GM21515 (cell line): Measurements from ENCODE around the gene ATXN10.
A peak's percentile ranks its signal among the peaks of the same experiment; 100 is the strongest.
"Not testable (repeated sequence)": the region's sequence is repeated elsewhere in the genome, so short reads cannot be mapped to it uniquely, and the experiment has no call there.

Source experiments
- ATAC-seq: cut with Tn5 transposase; IDR thresholded peaks from one replicate; pipeline ENCODE4 v1.9.1; 2021; ENCODE audit not compliant: unreplicated experiment

ATXN10 gene, protein sequence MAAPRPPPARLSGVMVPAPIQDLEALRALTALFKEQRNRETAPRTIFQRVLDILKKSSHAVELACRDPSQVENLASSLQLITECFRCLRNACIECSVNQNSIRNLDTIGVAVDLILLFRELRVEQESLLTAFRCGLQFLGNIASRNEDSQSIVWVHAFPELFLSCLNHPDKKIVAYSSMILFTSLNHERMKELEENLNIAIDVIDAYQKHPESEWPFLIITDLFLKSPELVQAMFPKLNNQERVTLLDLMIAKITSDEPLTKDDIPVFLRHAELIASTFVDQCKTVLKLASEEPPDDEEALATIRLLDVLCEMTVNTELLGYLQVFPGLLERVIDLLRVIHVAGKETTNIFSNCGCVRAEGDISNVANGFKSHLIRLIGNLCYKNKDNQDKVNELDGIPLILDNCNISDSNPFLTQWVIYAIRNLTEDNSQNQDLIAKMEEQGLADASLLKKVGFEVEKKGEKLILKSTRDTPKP

DNA sequence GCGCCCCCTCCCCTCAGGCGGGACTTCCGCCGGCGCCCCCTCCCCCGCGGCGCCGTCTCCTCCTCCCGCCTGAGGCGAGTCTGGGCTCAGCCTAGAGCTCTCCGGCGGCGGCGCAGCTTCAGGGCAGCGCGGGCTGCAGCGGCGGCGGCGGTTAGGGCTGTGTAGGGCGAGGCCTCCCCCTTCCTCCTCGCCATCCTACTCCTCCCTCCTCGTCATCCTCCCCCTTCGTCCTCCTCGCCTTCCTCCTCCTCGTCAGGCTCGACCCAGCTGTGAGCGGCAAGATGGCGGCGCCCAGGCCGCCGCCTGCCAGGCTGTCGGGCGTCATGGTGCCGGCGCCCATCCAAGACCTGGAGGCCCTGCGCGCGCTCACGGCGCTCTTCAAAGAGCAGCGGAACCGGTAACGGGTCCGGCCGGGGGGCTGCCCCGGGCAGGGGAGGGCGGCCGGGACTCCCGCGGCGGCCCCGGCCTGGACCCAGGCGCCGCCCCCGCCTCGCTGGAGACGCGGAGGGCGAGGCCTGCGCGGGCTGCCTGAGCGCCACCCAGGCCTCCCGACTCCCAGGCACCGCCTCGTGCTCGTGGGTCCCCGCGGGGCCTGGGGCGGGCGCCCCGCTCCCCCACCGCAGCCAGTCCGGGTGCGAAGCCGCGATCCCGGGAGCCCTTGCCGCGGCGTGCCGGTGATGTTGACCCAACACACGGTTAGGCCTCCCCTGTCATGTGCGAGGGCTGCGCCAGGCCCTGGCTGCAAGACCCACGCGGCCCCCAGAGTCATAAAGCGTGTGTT is at the start of gene ATXN10:
ATXN10 (plus strand) TSS at position 52 of the 781 bp plus-strand sequence; CDS start at position 282, 230 bp downstream.
- peak; percentile 53 for ATAC-seq

DNA sequence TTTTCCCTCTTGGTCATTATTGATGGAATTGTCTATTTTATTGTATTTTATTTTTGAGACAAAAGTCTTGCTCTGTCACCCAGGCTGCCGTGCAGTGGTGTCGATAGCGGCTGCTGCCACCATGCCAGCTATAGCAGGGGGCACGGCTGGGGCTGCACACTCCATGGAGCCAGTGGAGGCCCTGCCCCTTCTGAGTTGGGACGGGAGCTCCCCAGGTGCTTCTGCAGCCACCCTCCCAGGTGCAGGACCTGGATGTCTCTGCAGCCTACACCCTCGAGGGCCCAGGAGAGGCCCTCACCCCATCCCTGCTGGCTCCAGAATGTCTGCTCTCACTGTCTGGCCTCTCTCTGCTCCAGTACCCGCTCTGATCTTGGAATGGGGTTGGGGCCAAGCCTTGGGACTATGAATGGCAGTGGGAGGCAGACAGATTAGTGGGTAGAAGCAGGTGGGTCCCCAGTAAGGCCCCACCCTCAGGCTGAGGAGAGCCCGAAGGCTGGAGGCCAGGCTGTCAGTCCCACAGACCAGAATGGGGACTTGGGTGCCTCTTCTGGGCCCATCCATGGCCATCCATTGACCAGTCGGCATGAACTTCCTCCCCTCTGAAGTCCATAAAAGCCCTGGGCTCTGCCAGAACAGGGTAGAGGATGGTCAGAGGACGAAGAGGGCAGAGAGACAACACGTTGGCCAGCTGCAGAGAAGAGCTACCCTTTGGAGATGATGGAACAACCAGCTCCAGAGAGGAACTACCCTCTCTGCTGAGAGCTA is 49.6 kb upstream of the ATXN10 start:
- ATAC-seq: no peak

DNA sequence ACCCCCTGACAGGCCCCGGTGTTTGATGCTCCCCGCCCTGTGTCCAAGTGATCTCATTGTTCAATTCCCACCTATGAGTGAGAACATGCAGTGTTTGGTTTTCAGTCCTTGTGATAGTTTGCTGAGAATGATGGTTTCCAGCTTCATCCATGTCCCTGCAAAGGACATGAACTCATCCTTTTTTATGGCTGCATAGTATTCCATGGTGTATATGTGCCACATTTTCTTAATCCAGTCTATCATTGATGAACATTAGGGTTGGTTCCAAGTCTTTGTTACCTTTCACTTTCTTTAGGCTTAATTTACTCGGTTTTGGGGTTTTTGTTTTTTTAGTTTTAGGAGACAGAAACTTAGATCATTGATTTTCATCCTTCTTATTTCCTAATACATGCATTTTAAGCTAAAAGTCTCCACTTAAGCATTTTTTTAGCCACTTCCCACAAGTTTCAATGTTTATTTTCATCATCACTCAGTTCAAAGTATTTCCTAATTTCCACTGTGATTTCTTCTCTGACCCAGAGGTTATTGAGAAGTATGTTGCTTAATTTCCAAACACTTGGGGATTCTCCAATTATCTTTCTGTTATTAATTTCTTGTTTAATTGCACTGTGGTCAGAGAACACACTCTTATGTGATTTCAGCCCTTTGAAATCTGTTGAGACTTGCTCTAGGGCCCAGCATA is 48.0 kb upstream of the ATXN10 start:
- not testable (repeated sequence) for ATAC-seq

DNA sequence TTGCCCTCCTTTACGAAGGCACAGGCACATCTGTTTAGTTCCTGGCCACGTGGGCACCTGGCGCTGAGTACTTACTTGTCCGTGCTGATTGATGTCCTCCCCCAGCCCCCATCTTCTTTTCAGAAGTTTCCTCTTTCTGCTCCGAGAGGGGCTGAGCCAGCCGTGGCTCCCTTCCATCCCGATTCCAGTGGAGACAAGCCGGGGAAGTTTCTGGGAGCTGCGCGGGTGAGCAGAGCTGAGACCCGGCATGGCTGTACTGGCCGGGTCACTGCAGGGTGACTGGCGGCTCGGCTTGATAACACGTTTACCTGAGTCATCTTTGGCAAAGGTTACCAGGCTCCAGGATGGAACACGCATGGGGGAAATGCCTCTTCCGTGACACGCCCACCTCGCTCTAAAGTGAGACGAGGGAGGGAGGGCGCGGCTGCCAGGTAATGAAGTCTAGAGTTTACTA is 45.4 kb upstream of the ATXN10 start:
- ATAC-seq: no peak

DNA sequence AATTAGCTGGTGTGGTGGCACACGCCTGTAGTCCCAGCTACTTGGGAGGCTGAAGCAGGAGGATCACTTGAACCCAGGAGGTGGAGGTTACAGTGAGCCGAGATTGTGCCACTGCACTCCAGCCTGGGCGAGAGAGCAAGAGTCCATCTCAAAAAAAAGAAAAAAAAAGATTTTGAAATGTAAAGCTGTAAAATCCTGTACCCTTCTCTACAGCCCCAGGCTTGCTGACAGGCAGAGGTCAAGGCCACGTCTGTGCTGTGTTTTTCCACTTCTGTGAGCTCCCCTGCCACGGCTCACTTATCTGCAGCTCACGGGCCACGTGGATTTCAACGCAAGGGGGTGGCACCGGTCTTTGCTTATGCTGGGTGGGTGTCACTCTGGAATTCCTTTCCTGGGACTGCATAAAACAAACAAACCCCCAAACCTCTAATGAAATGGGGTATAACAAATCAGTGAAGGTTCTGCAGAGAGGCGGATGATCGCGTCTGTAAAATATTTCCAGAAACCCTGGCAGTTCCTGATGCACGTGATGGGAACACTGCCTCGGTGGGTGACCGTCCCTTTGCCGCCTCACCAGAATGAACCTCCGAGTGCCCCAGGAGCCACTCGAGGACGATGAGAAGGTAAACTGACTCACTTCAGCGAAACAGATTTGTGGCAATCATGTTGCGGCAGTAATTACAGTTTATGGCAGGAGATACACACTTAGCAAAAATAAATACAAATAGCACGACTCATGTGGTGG is 44.0 kb upstream of the ATXN10 start:
- ATAC-seq: no peak

DNA sequence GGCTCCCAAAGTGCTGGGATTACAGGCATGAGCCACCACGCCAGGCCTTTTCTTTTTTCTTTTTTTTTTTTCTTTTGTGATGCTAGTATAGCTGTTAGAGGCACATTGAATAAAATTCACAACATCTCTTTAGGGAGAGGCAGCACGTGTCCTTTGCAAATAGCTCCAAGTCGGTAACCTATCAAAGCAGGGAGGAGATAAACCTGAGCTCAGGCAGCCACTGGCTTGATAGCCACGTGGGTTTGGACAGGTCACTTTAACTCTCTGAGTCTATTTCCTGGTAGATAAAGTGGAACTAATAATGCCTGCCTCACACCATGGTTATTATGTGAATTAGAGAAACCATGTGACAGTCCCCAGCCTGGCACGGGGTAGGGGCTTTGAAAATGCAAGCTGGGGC is 43.1 kb upstream of the ATXN10 start:
- no peak for ATAC-seq

DNA sequence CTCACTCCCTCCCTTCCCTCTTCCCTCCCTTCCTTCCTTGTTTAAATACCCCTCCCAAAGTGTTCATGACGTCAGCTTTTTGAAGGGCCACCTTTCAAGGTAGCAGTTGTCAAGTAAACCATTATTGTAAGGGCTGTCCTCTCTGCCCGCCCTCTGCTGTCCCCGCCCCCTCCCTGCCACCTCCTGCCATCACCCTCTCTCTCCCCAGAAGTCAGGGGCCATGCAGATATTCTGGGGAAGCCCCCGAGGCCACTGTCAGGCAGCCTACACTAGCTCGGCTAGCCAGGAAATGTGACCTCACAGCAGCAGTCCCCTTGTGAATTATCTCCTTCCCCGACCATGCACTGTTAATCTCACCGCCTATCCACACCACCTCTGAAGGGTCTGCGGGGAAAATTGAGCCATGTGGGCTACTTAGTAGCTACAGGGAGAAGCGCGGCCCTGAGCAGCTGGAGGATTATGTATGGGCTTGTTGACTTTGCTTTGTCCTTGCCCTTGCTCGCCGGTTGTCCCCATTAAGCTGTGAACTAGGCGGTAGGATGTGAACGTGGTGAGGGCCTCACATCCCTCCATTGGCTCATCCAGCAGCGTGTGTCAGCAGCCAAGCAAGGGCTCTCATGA is 42.1 kb upstream of the ATXN10 start:
- no peak for ATAC-seq

DNA sequence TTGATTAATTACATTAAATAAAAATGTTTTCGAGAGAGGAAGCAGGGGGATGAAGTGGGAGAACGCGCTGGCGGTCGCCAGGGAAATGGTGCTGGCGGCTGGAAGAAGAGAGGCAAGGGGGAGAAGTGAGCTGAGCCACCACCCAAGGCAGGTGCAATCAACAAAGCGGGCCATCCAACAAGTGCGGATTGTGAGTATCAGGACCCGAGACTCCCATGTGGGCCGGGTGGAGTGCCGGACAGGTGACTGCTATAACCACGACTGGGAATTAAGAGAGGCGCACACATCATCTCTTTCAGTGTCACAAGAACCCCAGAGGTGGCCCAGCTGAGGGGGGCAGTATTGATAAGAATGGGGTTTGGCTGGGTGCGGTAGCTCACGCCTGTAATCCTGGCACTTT is 41.2 kb upstream of the ATXN10 start:
- ATAC-seq: no peak

DNA sequence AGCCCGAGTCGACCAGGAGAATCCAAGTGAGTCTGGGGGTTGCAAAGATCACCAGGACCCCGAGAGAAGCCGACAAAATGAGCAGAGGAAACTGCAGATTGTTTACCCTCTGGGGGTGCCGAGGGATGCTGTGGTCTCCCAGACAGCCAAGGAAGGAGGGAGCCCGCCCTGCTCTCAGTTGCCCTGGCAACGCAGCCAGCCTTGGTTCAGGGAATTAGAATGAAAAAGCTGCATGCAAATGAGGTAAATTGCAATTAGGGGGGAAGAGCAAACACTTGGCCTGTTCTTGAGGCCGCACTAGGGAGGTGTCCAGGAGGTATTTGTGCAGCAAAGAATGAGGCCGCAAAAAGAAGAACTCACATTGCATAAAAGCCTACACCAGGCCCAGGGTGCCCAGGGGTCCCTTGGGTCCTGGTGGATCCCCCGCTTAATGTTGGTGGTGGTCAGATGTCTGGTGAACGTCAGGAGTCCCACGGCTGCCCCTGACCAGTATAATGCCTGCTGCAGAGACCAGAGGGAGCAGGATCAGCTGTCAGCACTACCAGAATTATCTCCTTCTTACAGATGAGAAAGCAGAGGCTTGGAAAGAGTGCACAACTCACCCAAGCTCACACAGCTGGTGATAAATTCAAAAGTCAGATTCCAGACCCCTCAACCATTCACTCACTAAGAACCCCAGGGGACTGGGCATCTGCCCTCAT is 40.3 kb upstream of the ATXN10 start:
- no peak for ATAC-seq

DNA sequence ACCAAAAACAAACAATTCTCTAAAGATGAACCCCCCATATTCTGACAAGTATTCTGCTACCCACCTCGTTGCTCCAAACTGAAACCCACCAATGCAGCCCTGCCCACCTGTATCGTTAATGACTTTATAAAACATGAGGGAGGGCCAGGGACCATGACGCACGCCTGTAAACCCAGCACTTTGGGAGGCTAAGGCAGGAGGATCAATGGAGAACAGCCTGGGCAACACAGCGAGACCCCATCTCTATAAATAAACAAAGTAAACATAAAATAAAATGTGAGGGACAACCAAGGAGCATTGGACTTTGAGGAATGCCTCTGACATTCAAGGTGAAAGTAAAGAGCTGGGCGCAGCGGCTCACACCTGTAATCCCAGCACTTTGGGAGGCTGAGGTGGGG is 39.8 kb upstream of the ATXN10 start:
- no peak for ATAC-seq

DNA sequence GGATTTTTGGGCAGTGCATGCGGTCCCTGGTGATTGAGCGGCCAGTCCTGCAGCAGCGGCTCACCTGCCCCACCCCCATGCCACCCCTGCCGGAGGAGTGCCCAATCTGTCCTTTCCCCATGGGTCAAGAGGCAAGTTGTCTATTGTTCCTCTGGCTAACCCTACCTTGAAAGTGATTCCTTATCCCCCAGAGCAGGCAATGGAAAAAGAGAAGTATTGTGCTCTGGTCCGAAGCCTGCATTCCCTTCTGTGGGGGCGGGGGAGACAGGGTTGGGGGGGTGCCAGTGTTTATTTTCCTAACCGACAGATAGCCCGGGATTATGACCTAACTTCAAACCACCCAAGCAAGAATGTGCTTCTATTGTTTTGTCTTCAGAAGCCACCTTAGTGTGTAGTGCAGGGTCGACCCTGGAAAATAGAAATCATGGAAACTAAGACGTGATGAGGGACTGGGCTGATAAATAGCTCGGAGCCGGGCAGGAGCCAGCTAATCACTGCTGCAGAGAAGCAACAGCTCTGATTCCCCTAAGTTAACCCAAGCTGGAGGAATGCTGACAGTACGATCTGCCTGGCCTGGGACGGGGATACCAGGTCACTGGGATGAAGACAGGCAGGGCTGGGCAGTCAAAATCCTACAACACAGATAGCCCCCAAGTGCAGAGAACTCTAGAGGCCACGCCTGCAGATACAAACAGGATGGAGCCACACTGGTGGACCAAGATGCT is 38.7 kb upstream of the ATXN10 start:
- ATAC-seq: no peak

DNA sequence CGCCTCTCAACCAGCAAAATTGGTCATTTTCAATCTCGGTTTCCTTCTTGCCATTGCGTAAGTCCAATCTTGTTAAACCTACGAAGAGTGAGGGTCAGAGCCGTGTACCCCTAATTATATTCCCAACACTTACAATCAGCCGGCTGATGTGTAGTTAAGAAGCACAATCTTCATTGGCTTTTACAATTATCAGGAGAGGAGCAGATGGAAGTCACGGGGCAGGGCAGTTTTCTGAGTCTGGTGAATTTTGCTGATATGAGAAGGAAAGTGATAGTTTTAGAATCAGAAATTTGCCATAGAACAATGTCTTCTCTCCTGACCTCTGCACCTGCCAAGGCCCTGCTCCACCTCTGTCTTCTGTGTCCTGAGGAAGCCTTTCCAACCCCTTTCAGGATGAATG is 35.0 kb upstream of the ATXN10 start:
- ATAC-seq: no peak

DNA sequence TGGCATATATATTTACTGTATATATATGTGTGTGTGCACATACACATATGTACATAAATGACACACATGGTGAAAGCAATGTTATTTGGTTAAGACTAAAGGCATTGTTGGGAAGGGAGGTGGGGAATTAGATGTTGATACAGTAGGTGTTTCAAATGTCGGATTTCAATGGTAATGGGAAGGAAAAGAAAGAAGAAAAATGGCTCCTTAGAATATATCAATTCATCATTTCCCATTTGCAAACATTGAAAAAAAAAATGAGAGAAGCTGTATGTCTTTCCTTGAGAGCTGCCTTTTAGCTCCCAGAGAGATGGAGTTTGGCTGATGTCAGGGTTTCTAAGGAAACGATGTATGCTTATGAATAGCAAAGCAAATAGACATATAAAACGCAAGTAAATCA is 33.4 kb upstream of the ATXN10 start:
- ATAC-seq: no peak

DNA sequence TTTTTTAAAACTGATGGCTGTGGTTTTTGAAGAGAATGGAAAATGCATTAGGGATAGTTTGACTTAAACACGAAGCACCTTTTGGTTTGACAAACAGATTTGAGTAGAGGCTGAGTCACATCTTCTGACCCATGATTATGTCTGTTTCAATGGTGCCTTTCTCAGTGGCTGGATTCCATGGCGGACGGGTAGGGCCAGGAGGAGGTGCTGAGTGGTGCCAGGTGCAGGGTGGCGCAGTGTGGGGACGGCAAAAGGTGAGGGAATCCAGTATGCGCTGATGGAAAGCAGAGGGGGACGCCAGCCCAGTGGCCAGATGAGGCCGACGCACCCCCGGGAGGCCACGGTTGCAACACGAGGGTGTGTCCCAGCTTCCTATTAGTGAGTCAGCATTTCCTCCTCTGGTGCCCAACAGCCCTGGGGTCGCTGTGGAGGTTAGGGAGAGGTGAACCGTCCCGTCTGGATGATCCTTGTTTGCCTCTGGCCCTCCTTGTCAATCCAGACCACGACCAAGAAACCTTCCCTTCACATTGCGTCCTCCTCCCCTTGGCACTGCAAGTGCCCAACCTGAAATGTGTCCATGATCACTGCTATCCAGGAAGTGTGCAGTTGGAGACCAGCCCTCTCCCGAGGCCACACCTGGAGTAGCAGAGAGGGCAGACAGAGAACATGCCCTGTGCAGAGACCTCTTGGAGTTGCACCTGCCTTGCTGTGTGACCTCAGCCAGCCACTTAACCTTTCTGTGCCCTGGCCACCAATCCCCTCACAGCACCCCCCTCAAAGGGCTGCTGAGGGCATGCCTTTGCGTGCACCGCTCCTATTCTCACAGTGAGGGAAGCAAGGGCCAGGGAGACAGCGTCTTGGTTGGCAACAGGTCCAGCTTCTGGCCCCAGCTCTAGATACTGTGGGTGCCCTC is 32.5 kb upstream of the ATXN10 start:
- ATAC-seq: no peak

DNA sequence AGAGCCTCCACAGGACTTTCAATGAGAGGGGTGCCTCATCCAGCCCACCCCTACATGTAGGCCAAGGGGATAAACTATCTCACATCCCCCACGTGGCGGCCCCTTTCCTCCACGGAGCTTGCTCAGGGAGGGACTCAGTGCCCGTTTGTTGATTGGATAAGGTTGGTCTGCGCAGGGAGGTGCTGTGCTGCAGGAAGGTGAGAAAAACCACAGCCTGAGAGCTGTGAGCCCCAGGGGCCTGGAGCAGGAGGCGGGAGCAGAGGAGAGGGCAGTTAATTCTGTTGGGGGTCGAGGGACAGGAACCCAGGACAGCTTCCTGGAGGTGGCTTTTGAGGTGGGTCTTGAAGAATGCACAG is 31.9 kb upstream of the ATXN10 start:
- no peak for ATAC-seq

DNA sequence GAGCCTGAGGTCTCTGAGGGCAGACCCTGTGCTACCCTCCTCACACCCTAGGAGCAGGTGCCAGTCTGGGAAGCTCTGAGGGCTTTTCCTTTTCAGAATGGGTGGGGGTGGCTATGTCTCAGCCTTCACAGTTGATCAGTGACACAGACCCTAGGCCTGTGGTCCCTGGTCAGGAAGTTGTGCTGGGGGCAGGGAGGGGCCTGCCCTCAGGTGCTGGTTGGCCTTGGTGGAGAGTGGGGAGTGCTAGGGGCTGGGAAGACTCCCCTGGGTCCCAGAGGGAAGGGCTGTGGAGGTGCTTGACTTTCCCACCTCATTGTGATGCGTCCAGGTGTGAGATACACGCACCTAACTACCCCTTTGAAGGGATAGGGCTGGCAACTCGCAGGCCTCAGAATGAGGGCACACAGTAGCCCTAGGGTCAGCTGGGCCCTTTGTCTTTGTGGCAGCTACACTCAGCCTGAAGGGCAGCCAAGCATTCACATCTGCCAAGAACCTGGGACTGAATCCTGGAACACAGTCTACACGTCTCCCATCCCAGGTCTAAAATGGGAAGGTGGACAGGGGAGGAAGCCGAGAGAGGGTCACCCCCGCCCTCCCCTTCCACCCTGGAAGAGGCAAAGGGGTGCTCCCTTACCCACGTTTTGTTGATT is 31.2 kb upstream of the ATXN10 start:
- ATAC-seq: no peak
